Astrocyte of the cerebellum (primary cell): ENCODE measurements around the gene PLPPR1.
"Not testable (repeated sequence)": the region's sequence is repeated elsewhere in the genome, so short reads cannot be mapped to it uniquely, and the experiment has no call there.

Source experiments
- DNase-seq: peaks from one replicate; pipeline ENCODE4 v3.0.0-alpha.2; 2011; ENCODE audit warnings: low read depth
- H3K4me3 ChIP-seq: 2 replicates; pipeline ENCODE4 v1.5.1; 2011; ENCODE audit warnings: mild to moderate bottlenecking, low read depth, low read length, moderate library complexity
- in situ Hi-C: cut with HindIII; loops from 2 replicates; pipeline ENCODE4 v1.10.0; 2017; ENCODE audit warnings: low sequenced_read_pairs
- TF ChIP-seq, protein P1 (sequence below): IDR thresholded peaks from 2 replicates; pipeline ENCODE4 v1.5.1; 2012; ENCODE audit warnings: low read length, low read depth, moderate library complexity, mild to moderate bottlenecking; ENCODE audit errors: missing control alignments

PLPPR1 gene

DNA sequence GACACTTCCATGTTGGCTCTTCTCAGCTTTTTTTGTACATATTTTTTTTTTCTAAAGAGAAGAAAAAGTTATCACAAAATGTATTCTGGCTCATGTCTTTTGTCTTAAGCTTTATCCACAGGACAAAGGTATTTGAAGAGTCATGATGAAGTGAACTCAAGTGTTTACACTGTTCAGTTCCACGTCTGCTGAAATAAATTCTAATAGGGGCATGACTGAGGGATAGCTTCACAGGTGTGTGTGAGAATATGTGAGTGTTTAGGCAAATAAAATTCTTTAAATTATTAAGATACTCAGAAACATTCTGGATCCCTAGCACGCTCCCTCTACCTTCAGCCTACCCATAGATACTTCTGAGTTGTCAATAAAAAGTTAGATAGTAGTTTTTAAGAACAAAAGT is 296.5 kb downstream of the PLPPR1 start:
- in situ Hi-C loops = no loop called here
- no peak for DNase-seq
- no peak overlapping the region for H3K4me3 ChIP-seq
- TF ChIP-seq, protein P1, sequence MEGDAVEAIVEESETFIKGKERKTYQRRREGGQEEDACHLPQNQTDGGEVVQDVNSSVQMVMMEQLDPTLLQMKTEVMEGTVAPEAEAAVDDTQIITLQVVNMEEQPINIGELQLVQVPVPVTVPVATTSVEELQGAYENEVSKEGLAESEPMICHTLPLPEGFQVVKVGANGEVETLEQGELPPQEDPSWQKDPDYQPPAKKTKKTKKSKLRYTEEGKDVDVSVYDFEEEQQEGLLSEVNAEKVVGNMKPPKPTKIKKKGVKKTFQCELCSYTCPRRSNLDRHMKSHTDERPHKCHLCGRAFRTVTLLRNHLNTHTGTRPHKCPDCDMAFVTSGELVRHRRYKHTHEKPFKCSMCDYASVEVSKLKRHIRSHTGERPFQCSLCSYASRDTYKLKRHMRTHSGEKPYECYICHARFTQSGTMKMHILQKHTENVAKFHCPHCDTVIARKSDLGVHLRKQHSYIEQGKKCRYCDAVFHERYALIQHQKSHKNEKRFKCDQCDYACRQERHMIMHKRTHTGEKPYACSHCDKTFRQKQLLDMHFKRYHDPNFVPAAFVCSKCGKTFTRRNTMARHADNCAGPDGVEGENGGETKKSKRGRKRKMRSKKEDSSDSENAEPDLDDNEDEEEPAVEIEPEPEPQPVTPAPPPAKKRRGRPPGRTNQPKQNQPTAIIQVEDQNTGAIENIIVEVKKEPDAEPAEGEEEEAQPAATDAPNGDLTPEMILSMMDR = no peak

DNA sequence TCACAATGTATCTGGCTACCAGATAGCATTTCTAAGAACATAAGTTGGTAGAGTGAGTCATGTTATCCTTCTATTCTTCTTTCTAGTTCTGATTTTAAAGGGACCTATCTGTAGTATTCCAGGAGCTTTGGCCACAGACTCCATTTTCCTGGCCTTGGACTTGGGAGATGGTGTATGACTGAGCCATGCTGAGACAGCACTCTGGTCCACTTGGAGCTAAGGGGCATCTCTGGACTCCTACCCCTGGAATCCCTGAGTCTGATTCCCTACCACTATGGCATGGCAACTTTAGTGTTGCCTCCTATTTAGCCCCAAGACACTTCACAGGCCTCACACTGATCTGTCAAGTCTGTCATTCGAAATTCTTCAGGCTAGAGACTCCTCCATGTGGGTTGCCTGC is 297.5 kb downstream of the PLPPR1 start:
- TF ChIP-seq, protein P1 = no peak
- no peak for DNase-seq
- in situ Hi-C loops = no loop called here
- no peak overlapping the region for H3K4me3 ChIP-seq

DNA sequence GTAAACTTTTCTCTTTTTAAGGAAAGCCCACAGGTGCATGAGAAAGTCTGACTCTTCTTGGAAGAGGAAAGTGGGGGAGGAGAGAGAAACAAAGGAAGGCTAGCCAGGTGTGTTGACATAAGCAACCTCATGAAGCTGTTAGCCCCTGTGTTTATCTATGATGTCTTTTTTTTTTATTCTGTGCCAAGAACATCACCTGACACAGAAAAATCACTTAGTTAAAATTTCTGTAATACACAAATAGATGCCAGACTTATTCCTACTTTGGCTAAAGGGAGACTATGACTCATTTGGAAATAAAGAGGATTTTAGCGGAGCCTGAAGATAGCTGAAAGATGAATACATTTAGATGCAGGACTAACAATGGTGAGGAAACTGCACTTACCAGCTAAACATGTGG is 298.0 kb downstream of the PLPPR1 start:
- in situ Hi-C loops = no loop called here
- TF ChIP-seq, protein P1 = no peak
- DNase-seq = no peak
- H3K4me3 ChIP-seq = no peak overlapping the region

DNA sequence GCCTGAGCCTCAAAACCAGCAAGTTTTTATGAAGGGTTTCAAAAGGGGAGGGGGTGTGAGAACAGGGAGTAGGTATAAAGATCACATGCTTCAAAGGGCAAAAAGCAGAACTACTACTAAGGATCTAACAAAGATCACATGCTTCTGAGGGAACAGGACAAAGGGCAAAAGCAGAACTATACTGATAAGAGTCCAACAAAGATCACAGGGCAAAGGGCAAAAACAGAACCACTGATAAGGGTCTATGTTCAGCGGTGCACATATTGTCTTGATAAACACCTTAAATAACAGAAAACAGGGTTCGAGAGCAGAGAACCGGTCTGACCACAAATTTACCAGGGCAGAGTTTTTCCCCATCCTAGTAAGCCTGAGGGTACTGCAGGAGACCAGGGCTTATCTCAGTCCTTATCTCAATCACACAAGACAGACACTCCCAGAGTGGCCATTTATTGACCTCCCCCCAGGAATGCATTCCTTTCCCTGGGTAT is 298.9 kb downstream of the PLPPR1 start:
- in situ Hi-C loops, DNase-seq, H3K4me3 ChIP-seq: not testable (repeated sequence)

DNA sequence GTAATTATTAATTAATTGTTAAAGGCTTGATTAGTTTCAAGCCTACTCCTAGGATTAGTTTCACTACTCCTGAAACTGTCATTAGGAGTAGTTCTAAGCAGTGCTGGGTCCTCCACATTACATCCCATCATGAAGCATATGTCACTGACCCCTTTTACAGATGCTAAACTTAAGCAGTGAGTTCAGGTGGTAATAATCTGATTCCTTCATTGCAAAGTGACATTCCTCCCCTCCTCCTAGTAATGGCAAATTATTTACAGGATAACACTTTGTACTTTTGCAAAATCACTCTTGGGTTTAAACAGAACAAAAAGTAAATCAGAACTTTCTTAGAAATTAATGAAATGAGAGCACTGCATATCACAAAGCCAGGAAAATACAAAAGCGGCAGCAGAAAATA is 303.8 kb downstream of the PLPPR1 start:
- TF ChIP-seq, protein P1 = no peak
- in situ Hi-C loops = no loop called here
- no peak for DNase-seq
- no peak overlapping the region for H3K4me3 ChIP-seq

DNA sequence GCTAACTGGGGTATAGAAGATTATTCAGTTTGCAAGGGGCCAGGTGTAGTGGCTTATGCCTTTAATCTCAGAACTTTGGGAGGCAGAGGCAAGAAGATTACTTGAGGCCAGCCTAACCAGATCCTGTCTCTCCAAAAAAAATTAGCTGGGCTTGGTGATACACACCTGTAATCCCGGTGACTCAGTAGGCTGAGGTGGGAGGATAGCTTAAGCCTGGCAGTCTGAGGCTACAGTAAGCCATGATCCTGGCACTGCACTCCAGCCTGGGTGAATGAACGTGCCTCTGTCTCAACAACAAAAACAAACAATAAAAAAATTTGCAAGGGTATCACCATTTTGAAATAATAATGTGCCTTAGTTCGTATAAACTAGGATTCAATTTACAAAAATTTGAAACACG is 305.0 kb downstream of the PLPPR1 start:
- H3K4me3 ChIP-seq = no peak overlapping the region
- TF ChIP-seq, protein P1 = no peak
- in situ Hi-C loops = no loop called here
- DNase-seq = no peak

DNA sequence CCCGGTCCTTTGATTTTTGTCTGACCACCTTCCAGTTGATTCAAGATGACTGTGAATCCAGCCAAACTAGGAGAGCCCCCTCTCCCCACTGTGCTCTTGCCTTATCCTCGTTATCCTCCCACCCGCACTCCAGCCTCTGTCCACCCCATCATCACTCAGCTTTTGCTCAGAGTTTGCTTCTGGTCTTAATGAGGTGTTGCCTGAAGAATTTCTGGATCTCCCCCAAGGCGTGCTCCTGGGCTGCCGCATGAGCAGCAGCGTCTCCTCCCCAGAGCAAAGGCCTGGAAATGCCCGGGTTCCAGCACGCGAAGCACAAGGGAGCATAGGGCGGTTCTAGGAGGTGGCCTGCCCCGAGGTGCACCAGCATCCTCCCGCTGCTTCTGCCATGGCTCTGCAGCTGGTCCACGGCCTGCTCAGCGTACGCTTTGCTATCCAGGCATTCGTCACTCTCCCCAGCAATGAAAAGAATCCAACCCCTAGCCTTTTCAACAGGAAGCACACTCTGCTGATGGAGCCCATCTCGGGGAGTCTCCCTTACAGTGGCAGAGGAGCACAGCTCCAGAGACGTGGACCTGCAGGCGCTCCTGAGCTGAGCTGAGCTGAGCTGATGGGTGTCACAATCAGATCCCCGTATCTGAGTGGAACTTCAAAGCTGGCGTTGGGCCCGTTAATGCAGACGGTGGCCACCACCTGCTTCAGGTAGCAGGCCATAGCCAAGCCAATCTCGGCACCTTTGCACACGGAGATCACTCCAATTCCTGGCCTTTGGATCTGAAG is 305.6 kb downstream of the PLPPR1 start:
- no peak for DNase-seq
- TF ChIP-seq, protein P1 = no peak
- in situ Hi-C loops = no loop called here
- no peak overlapping the region for H3K4me3 ChIP-seq
